Smooth muscle cell (in vitro differentiated cells): ENCODE measurements around the gene PPOX. TPM values are rescaled to one million over a fixed set of nuclear protein-coding genes. Genes with fewer than 3 reads are reported as not detected.

Source experiments
- DNase-seq: peaks from one replicate; lab custom pipeline; 2025; ENCODE audit not compliant: unreplicated experiment; lab: John Stamatoyannopoulos, UW
- H2AFZ ChIP-seq: fragments of 200-600 bp; sonication (generic); 2 replicates; pipeline ENCODE4 v1.6.0; 2016; ENCODE audit warnings: antibody characterized with exemption, low read depth, mild to moderate bottlenecking
- H3F3A ChIP-seq: fragments of 200-600 bp; sonication (generic); 2 replicates; pipeline ENCODE4 v1.6.0; 2017; ENCODE audit warnings: antibody characterized with exemption, low read depth
- H3K27ac ChIP-seq: fragments of 200-600 bp; sonication (generic); 2 replicates; pipeline ENCODE4 v1.5.1; 2016; ENCODE audit warnings: low read depth, mild to moderate bottlenecking
- H3K27me3 ChIP-seq: fragments of 200-600 bp; sonication (generic); 2 replicates; pipeline ENCODE4 v1.6.1; 2016; ENCODE audit warnings: low read depth, mild to moderate bottlenecking
- H3K36me3 ChIP-seq: fragments of 200-600 bp; sonication (generic); 2 replicates; pipeline ENCODE4 v1.5.1; 2016; ENCODE audit warnings: low read depth
- H3K4me1 ChIP-seq: fragments of 200-600 bp; sonication (generic); 2 replicates; pipeline ENCODE4 v1.5.1; 2016; ENCODE audit warnings: low read depth
- H3K4me2 ChIP-seq: fragments of 200-600 bp; sonication (generic); 2 replicates; pipeline ENCODE4 v1.6.0; 2016; ENCODE audit warnings: mild to moderate bottlenecking
- H3K4me3 ChIP-seq: fragments of 200-600 bp; sonication (generic); 2 replicates; pipeline ENCODE4 v1.5.1; 2016; ENCODE audit warnings: mild to moderate bottlenecking
- H3K79me2 ChIP-seq: fragments of 200-600 bp; sonication (generic); 2 replicates; pipeline ENCODE4 v1.6.0; 2016; ENCODE audit warnings: low read depth, mild to moderate bottlenecking
- H3K9ac ChIP-seq: fragments of 200-600 bp; sonication (generic); 2 replicates; pipeline ENCODE4 v1.6.0; 2016; ENCODE audit warnings: low read depth
- H3K9me3 ChIP-seq: fragments of 200-600 bp; sonication (generic); replicated peaks from 2 replicates; pipeline ENCODE4 v1.5.1; 2016; ENCODE audit warnings: low read depth
- H4K20me1 ChIP-seq: fragments of 200-600 bp; sonication (generic); 2 replicates; pipeline ENCODE4 v1.6.0; 2016; ENCODE audit warnings: low read depth
- WGBS: methylation state at CpG from one replicate; pipeline ENCODE4 v1.1.7; 2016; ENCODE audit warnings: low lambda C conversion rate; 5-methylcytosine and 5-hydroxymethylcytosine counted together
- polyA plus RNA-seq: library from polyadenylated mRNA; unstranded; fragments of >200 nt; fragmentation: Nextera tagmentation; extraction: Ambion mirVana; gene quantifications from 2 replicates; pipeline ENCODE4 v1.2.1, GENCODE V29; 2016
- total RNA-seq: library from RNA; depleted of rRNA; stranded (reverse); fragments of >200 nt; gene quantifications from 2 replicates; pipeline ENCODE4 v1.2.3, GENCODE V29; 2014
- TF ChIP-seq, protein P1 (sequence below): fragments of 200-600 bp; sonication (generic); IDR thresholded peaks from 2 replicates; pipeline ENCODE4 v1.5.1; 2017; ENCODE audit warnings: borderline replicate concordance, mild to moderate bottlenecking, antibody characterized with exemption; ENCODE audit not compliant: insufficient read depth, poor library complexity, severe bottlenecking

PPOX gene
- total and polyA plus RNA-seq, 2 experiments from 2014 or later = 16.5 to 23.8 TPM

DNA sequence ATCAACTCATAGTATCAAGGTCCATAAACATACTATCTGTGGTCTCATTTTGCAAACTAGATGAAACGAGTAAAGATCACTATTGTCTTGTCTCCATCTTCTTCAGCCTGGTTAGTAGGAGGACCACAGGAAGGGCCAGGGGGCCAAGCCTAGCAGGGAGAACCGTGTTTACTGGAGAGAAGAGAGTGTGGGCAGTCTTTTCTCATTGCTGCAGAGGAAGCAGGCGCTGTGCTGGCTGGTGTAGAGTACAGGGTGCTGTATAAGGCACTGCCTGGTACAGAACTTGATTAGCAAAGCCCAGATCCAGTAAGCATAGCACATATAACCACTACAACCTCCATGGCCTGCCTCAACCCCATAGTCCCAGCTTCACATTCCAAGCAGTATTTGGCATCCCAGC is 21.1 kb downstream of the PPOX start:
- H3F3A ChIP-seq = no peaks in the 10 kb centered on the region
- no peak for DNase-seq
- TF ChIP-seq, protein P1, sequence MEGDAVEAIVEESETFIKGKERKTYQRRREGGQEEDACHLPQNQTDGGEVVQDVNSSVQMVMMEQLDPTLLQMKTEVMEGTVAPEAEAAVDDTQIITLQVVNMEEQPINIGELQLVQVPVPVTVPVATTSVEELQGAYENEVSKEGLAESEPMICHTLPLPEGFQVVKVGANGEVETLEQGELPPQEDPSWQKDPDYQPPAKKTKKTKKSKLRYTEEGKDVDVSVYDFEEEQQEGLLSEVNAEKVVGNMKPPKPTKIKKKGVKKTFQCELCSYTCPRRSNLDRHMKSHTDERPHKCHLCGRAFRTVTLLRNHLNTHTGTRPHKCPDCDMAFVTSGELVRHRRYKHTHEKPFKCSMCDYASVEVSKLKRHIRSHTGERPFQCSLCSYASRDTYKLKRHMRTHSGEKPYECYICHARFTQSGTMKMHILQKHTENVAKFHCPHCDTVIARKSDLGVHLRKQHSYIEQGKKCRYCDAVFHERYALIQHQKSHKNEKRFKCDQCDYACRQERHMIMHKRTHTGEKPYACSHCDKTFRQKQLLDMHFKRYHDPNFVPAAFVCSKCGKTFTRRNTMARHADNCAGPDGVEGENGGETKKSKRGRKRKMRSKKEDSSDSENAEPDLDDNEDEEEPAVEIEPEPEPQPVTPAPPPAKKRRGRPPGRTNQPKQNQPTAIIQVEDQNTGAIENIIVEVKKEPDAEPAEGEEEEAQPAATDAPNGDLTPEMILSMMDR = no peak
- no peak overlapping the region for H3K9ac ChIP-seq
- H3K27me3 ChIP-seq = no peaks in the 10 kb centered on the region
- H3K4me1 ChIP-seq = no peaks in the 10 kb centered on the region
- no peak overlapping the region for H3K4me3 ChIP-seq
- no peak overlapping the region for H3K4me2 ChIP-seq
- H3K9me3 ChIP-seq = no peaks in the 10 kb centered on the region
- H3K27ac ChIP-seq = no peak overlapping the region
- WGBS = 84% methylated on average over 3 of the region's 3 CpGs
- no peaks in the 10 kb centered on the region for H3K36me3 ChIP-seq
- H2AFZ ChIP-seq = no peak overlapping the region
- H3K79me2 ChIP-seq = no peaks in the 10 kb centered on the region
- no peaks in the 10 kb centered on the region for H4K20me1 ChIP-seq

DNA sequence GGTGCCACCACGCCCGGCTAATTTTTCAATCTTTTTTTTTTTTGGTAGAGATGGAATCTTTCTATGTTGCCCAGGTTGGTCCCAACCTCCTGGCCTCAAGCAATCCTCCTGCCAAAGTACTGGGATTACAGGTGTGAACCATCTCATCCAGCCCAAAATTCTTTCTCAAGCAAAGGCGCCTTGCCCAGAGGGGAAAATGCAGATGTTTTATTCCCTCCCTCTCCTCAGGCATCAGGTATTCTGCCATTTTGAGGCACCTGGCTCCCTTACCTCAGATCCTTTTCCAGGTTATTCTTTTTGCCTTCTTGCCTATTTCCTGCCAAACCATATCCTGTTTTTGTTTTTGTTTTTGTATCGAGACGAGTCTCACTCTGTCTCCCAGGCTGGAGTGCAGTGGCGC is 22.2 kb downstream of the PPOX start:
- Histone ChIP-seq H3K27me3 (no peaks in the 10 kb centered on the region), H3K36me3 (no peaks in the 10 kb centered on the region), H3K9me3 (no peaks in the 10 kb centered on the region), H3K79me2 (no peaks in the 10 kb centered on the region), H3F3A (no peaks in the 10 kb centered on the region), H3K4me2 (no peak overlapping the region), H3K4me3 (no peak overlapping the region), H3K27ac (no peak overlapping the region), H2AFZ (no peak overlapping the region), H3K4me1 (no peaks in the 10 kb centered on the region), H3K9ac (no peak overlapping the region), H4K20me1 (no peaks in the 10 kb centered on the region)
- TF ChIP-seq, protein P1 = no peak
- no peak for DNase-seq
- 91% methylated on average over 6 of the region's 6 CpGs for WGBS

DNA sequence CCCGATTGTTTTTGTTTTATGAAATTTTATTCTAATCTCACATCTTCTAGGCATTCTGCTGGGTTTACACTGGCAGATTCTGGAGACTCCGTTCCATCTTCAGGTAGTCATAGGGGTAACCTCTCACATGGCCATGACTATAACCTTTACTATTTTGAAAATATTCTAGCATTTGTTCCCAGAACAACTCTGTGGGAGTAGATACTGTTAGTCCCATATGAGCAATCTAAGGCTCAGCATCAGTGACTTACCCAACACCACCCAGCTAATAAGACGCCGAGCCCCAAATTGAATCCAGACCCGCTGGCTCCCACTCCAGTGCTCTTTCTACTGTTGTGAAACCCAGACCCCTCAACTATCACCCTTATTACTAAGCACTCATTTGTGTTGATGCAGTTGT is 22.8 kb downstream of the PPOX start:
- DNase-seq = no peak
- Histone ChIP-seq H3K4me3 (no peak overlapping the region), H3K79me2 (no peaks in the 10 kb centered on the region), H3K36me3 (no peaks in the 10 kb centered on the region), H4K20me1 (no peaks in the 10 kb centered on the region), H3K27me3 (no peaks in the 10 kb centered on the region), H2AFZ (no peak overlapping the region), H3K27ac (no peak overlapping the region), H3K9me3 (no peaks in the 10 kb centered on the region), H3K9ac (no peak overlapping the region), H3F3A (no peaks in the 10 kb centered on the region), H3K4me1 (no peaks in the 10 kb centered on the region), H3K4me2 (no peak overlapping the region)
- TF ChIP-seq, protein P1 = no peak
- 96% methylated on average over 5 of the region's 5 CpGs for WGBS

DNA sequence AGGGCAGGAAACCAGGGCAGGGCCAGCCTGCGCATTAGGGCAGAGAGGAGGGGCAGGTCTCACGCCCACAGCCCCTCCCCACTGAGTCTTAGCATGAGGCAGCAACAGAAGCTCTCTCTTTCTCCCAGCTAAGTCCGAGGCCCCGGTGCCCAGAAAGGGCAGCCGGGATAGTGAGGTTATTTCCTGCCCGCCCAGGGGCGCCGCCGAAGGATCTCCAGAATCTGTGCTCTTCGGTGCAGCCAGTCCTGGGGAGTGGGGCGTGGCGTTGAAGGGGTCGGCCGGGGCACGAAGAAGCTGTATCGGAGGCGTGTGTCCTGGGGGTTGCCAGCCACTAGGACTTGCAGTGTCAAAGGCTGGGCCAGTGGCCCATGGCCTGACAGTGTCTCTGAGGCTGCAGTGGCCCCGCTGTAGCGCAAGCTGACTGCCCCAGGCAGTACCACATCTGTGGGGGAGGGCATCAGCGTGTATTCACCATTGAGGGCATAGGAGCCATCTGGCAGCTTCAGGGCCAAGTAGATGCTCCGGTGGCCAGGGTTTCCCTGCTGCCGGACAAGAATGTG is 24.8 kb downstream of the PPOX start:
- Histone ChIP-seq H2AFZ (no peak overlapping the region), H3K27me3 (no peaks in the 10 kb centered on the region), H3K4me3 (no peak overlapping the region), H3K36me3 (no peaks in the 10 kb centered on the region), H3K4me1 (peaks cover under 1% of the 10 kb centered on the region), H3K4me2 (no peak overlapping the region), H3K9me3 (no peaks in the 10 kb centered on the region), H3K79me2 (peaks cover 1% of the 10 kb centered on the region), H3F3A (no peaks in the 10 kb centered on the region), H3K27ac (no peak overlapping the region), H3K9ac (no peak overlapping the region), H4K20me1 (no peaks in the 10 kb centered on the region)
- DNase-seq = no peak
- TF ChIP-seq, protein P1 = no peak
- 87% methylated on average over 22 of the region's 22 CpGs for WGBS
